ENCODE data around the gene TIMMDC1.
A peak's percentile ranks its signal among the peaks of the same experiment; 100 is the strongest.

Gene TIMMDC1

GRCh38 chr3:119469418-119470189, 28.7 kb upstream of the TIMMDC1 start:
- no peak for DNase-seq (ENCODE audit: low read depth)
- in situ Hi-C loops (cut with HindIII; ENCODE audit: low sequenced_read_pairs): no loop called here
- TF ChIP-seq CTCF (IDR thresholded peaks at IDR 0.05; ENCODE audit: low read depth, low read length, missing control alignments): no peak
- H3K4me3 ChIP-seq (ENCODE audit: low read depth, low read length): peak overlapping the region; percentile 81

- TF ChIP-seq CTCF (IDR thresholded peaks at IDR 0.05; ENCODE audit: low read depth, low read length, missing control alignments): no peak
- DNase-seq (ENCODE audit: low read depth): no peak
- H3K4me3 ChIP-seq (ENCODE audit: low read depth, low read length): no peak overlapping the region
- in situ Hi-C loops (cut with HindIII; ENCODE audit: low sequenced_read_pairs): no loop called here
These were observed 27.5 kb upstream of the TIMMDC1 start for GRCh38 chr3:119470866-119471265.

GRCh38 chr3:119481079-119481478, 17.3 kb upstream of the TIMMDC1 start:
- TF ChIP-seq CTCF (IDR thresholded peaks at IDR 0.05; ENCODE audit: low read depth, low read length, missing control alignments): no peak
- in situ Hi-C loops (cut with HindIII; ENCODE audit: low sequenced_read_pairs): no loop called here
- DNase-seq (ENCODE audit: low read depth): no peak
- no peak overlapping the region for H3K4me3 ChIP-seq (ENCODE audit: low read depth, low read length)

GRCh38 chr3:119483101-119483500, 15.2 kb upstream of the TIMMDC1 start:
- no peak overlapping the region for H3K4me3 ChIP-seq (ENCODE audit: low read depth, low read length)
- in situ Hi-C loops (cut with HindIII; ENCODE audit: low sequenced_read_pairs): no loop called here
- TF ChIP-seq CTCF (IDR thresholded peaks at IDR 0.05; ENCODE audit: low read depth, low read length, missing control alignments): no peak
- DNase-seq (ENCODE audit: low read depth): no peak

- in situ Hi-C loops (cut with HindIII; ENCODE audit: low sequenced_read_pairs): no loop called here
- no peak for DNase-seq (ENCODE audit: low read depth)
- H3K4me3 ChIP-seq (ENCODE audit: low read depth, low read length): no peak overlapping the region
- TF ChIP-seq CTCF (IDR thresholded peaks at IDR 0.05; ENCODE audit: low read depth, low read length, missing control alignments): no peak
These were observed 12.8 kb upstream of the TIMMDC1 start for GRCh38 chr3:119485563-119485962.

- no peak overlapping the region for H3K4me3 ChIP-seq (ENCODE audit: low read depth, low read length)
- no peak for DNase-seq (ENCODE audit: low read depth)
- in situ Hi-C loops (cut with HindIII; ENCODE audit: low sequenced_read_pairs): no loop called here
- no peak for TF ChIP-seq CTCF (IDR thresholded peaks at IDR 0.05; ENCODE audit: low read depth, low read length, missing control alignments)
These were observed 8.2 kb upstream of the TIMMDC1 start for GRCh38 chr3:119490153-119490552.
